ENCODE measurements around the gene PTPN13.

- TF ChIP-seq CTCF (IDR thresholded peaks at IDR 0.05) (no peak), POLR2A (IDR thresholded peaks at IDR 0.05) (no peak)
Observed at GRCh38 chr4:86837691-86838503, 243.8 kb downstream of the PTPN13 start.
